K562 (cell line): ENCODE results near the gene FGL2.

Experiments used
- POLR2A ChIP-seq: fragments of 450-650 bp; conservative IDR thresholded peaks from 2 replicates; pipeline ENCODE4 v1.6.1; 2016
- POLR2B ChIP-seq: fragments of 450-650 bp; IDR thresholded peaks from 2 replicates; pipeline ENCODE4 v1.6.1; 2018; ENCODE audit warnings: low read depth; ENCODE audit not compliant: partially characterized antibody
- SIN3A ChIP-seq, 2 experiments: fragments of 150-350 bp in 1 of 2; IDR thresholded peaks; 2 replicates each; pipeline ENCODE4 v1.6.1; 2011 to 2016; ENCODE audit warnings: borderline replicate concordance in 2 of 2, low read depth in 2 of 2, low read length in 2 of 2, mild to moderate bottlenecking in 2 of 2, moderate library complexity in 2 of 2; ENCODE audit not compliant: control insufficient read depth in 1 of 2
- ZBTB2 ChIP-seq: fragments of 450-650 bp; IDR thresholded peaks from 2 replicates; pipeline ENCODE4 v1.6.1; 2016; ENCODE audit warnings: antibody characterized with exemption
- TF ChIP-seq, protein P1 (sequence below), 3 experiments: IDR thresholded peaks in 2 of 3; conservative IDR thresholded peaks in 1 of 3; 2 replicates each; pipeline ENCODE4 v1.5.1; 2011 to 2012; ENCODE audit warnings: low read length in 3 of 3, mild to moderate bottlenecking in 3 of 3, control low read depth in 2 of 3, improper control_type of control experiment in 1 of 3, inconsistent platforms in 1 of 3, low read depth in 1 of 3, mixed read lengths in 1 of 3, moderate library complexity in 1 of 3; ENCODE audit not compliant: insufficient read depth in 2 of 3
- TF ChIP-seq, protein P2 (sequence below): sonication (generic); formaldehyde crosslinking; IDR thresholded peaks from 2 replicates; pipeline ENCODE4 v1.5.0; 2020; ENCODE audit warnings: missing genetic modification reagents
- TF ChIP-seq, protein P3 (sequence below): sonication (generic); formaldehyde crosslinking; IDR thresholded peaks from 2 replicates; pipeline ENCODE4 v1.8.1; 2022; ENCODE audit warnings: missing genetic modification reagents

DNA sequence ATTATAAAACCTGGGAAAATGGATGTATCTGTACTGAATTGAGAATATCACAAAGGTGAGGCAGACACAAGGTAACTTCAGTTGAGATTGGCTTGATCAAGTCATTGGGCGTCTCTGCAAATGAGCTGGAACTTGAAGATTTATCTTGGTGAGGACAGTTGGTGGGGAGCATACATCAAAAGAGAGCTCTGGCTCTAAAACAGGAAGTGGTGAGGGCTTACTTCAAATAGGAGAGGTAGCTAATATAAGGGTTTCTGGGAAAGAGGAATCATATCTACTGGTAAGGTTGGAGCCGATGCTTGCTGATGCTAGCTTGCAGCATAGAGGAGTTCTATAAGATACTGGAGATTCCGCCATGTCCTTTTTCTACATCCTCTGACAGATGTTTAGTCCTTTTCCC lies 39.9 kb upstream of the FGL2 start:
- TF ChIP-seq, protein P1, sequence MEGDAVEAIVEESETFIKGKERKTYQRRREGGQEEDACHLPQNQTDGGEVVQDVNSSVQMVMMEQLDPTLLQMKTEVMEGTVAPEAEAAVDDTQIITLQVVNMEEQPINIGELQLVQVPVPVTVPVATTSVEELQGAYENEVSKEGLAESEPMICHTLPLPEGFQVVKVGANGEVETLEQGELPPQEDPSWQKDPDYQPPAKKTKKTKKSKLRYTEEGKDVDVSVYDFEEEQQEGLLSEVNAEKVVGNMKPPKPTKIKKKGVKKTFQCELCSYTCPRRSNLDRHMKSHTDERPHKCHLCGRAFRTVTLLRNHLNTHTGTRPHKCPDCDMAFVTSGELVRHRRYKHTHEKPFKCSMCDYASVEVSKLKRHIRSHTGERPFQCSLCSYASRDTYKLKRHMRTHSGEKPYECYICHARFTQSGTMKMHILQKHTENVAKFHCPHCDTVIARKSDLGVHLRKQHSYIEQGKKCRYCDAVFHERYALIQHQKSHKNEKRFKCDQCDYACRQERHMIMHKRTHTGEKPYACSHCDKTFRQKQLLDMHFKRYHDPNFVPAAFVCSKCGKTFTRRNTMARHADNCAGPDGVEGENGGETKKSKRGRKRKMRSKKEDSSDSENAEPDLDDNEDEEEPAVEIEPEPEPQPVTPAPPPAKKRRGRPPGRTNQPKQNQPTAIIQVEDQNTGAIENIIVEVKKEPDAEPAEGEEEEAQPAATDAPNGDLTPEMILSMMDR (IDR thresholded peaks at IDR 0.05 in 2 of 3, conservative IDR thresholded peaks at IDR 0.05 in 1 of 3; ENCODE audit: insufficient read depth in 2 of 3, low read depth in 1 of 3, low read length in 3 of 3): no peak
- TF ChIP-seq, protein P2, sequence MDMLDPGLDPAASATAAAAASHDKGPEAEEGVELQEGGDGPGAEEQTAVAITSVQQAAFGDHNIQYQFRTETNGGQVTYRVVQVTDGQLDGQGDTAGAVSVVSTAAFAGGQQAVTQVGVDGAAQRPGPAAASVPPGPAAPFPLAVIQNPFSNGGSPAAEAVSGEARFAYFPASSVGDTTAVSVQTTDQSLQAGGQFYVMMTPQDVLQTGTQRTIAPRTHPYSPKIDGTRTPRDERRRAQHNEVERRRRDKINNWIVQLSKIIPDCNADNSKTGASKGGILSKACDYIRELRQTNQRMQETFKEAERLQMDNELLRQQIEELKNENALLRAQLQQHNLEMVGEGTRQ: no peak
- TF ChIP-seq POLR2A (no peak), POLR2B (no peak), ZBTB2 (no peak), SIN3A (IDR thresholded peaks at IDR 0.05; ENCODE audit: borderline replicate concordance in 2 of 2, control insufficient read depth in 1 of 2, low read depth in 2 of 2, low read length in 2 of 2) (no peak)
- TF ChIP-seq, protein P3, sequence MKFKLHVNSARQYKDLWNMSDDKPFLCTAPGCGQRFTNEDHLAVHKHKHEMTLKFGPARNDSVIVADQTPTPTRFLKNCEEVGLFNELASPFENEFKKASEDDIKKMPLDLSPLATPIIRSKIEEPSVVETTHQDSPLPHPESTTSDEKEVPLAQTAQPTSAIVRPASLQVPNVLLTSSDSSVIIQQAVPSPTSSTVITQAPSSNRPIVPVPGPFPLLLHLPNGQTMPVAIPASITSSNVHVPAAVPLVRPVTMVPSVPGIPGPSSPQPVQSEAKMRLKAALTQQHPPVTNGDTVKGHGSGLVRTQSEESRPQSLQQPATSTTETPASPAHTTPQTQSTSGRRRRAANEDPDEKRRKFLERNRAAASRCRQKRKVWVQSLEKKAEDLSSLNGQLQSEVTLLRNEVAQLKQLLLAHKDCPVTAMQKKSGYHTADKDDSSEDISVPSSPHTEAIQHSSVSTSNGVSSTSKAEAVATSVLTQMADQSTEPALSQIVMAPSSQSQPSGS (CRISPR knock-in tag): no peak
